Activated CD4-positive, alpha-beta memory T cell treated with anti-CD3 and anti-CD28 coated beads for 36 hours (primary cell): ENCODE results near the gene ST6GALNAC5. TPM values are rescaled to one million over a fixed set of nuclear protein-coding genes. Genes with fewer than 3 reads are reported as not detected.

Experiments used
- CTCF ChIA-PET: fragments of 350-600 bp; sonication (Branson Sonifier 250); formaldehyde crosslinking; loops from one replicate; lab custom pipeline; 2021; ENCODE audit warnings: antibody characterized with exemption, inconsistent platforms; lab: Charles Lee
- POLR2A ChIA-PET: fragments of 350-600 bp; sonication (Branson Sonifier 250); formaldehyde crosslinking; loops from one replicate; lab custom pipeline; 2021; ENCODE audit warnings: antibody characterized with exemption; lab: Charles Lee
- DNase-seq: peaks from one replicate; pipeline ENCODE4 v3.0.0-alpha.2; 2020
- H3K27ac Mint-ChIP-seq: one replicate; pipeline ENCODE4 v1.8.0; 2021; ENCODE audit warnings: mixed read lengths
- H3K27me3 Mint-ChIP-seq: one replicate; pipeline ENCODE4 v1.8.0; 2021; ENCODE audit warnings: mixed read lengths
- H3K36me3 Mint-ChIP-seq: one replicate; pipeline ENCODE4 v1.8.0; 2021; ENCODE audit warnings: mixed read lengths
- H3K4me1 Mint-ChIP-seq: one replicate; pipeline ENCODE4 v1.8.0; 2021; ENCODE audit warnings: low read depth, mixed read lengths
- H3K4me3 Mint-ChIP-seq: one replicate; pipeline ENCODE4 v1.8.0; 2021; ENCODE audit warnings: mild to moderate bottlenecking, mixed read lengths
- H3K9me3 Mint-ChIP-seq: one replicate; pipeline ENCODE4 v1.8.0; 2021; ENCODE audit warnings: mixed read lengths
- intact Hi-C: fragments of 100-400 bp; cut with micrococcal nuclease; formaldehyde crosslinking; loops from one replicate; pipeline ENCODE4 v1.15.1; 2023
- total RNA-seq, 2 experiments: library from RNA; stranded (reverse); gene quantifications; one replicate each; pipeline ENCODE4 v1.2.3, GENCODE V29; 2021

Gene ST6GALNAC5
- total RNA-seq, 2 experiments from 2014 or later = not detected

GRCh38 chr1:77048615-77049005, 181.3 kb downstream of the ST6GALNAC5 start:
- DNase-seq = no peak
- ChIA-PET POLR2A (no interaction called here), CTCF (no interaction called here)
- Mint-ChIP-seq H3K27ac (no peak overlapping the region), H3K4me3 (no peak overlapping the region), H3K4me1 (peaks cover 11% of the 10 kb centered on the region), H3K27me3 (no peaks in the 10 kb centered on the region), H3K9me3 (no peaks in the 10 kb centered on the region), H3K36me3 (no peaks in the 10 kb centered on the region)
- intact Hi-C loops = no loop called here

GRCh38 chr1:77051425-77051824, 184.1 kb downstream of the ST6GALNAC5 start:
- intact Hi-C loops = no loop called here
- H3K27me3 Mint-ChIP-seq = no peaks in the 10 kb centered on the region

GRCh38 chr1:77056525-77056924, 189.2 kb downstream of the ST6GALNAC5 start:
- ChIA-PET POLR2A (no interaction called here), CTCF (no interaction called here)
- DNase-seq = no peak
- intact Hi-C loops = no loop called here
- Mint-ChIP-seq H3K36me3 (no peaks in the 10 kb centered on the region), H3K9me3 (no peaks in the 10 kb centered on the region), H3K27me3 (no peaks in the 10 kb centered on the region), H3K4me3 (no peak overlapping the region), H3K27ac (no peak overlapping the region), H3K4me1 (no peaks in the 10 kb centered on the region)

More at GRCh38 chr1:77051425-77051824, 184.1 kb downstream of the ST6GALNAC5 start:
- POLR2A ChIA-PET = no interaction called here
- Mint-ChIP-seq H3K9me3 (no peaks in the 10 kb centered on the region), H3K4me1 (peaks cover 11% of the 10 kb centered on the region), H3K27ac (no peak overlapping the region), H3K4me3 (no peak overlapping the region), H3K36me3 (no peaks in the 10 kb centered on the region)
- CTCF ChIA-PET = no interaction called here
- no peak for DNase-seq

- no peaks in the 10 kb centered on the region for H3K36me3 Mint-ChIP-seq
- ChIA-PET POLR2A (no interaction called here), CTCF (no interaction called here)
Measured at GRCh38 chr1:77057994-77058585, 190.8 kb downstream of the ST6GALNAC5 start.

GRCh38 chr1:77060000-77060399, 192.7 kb downstream of the ST6GALNAC5 start:
- no peaks in the 10 kb centered on the region for H3K9me3 Mint-ChIP-seq

More at GRCh38 chr1:77057994-77058585, 190.8 kb downstream of the ST6GALNAC5 start:
- no peaks in the 10 kb centered on the region for H3K9me3 Mint-ChIP-seq
- no peak for DNase-seq
- intact Hi-C loops = no loop called here
- H3K27ac Mint-ChIP-seq = no peak overlapping the region
- H3K4me1 Mint-ChIP-seq = no peaks in the 10 kb centered on the region
- H3K27me3 Mint-ChIP-seq = no peaks in the 10 kb centered on the region
- no peak overlapping the region for H3K4me3 Mint-ChIP-seq

GRCh38 chr1:77061162-77061561, 193.9 kb downstream of the ST6GALNAC5 start:
- intact Hi-C loops = no loop called here
- no peaks in the 10 kb centered on the region for H3K36me3 Mint-ChIP-seq
- H3K4me1 Mint-ChIP-seq = no peaks in the 10 kb centered on the region
- no peaks in the 10 kb centered on the region for H3K27me3 Mint-ChIP-seq
- CTCF ChIA-PET = no interaction called here
- H3K27ac Mint-ChIP-seq = no peak overlapping the region
- H3K9me3 Mint-ChIP-seq = no peaks in the 10 kb centered on the region
- H3K4me3 Mint-ChIP-seq = no peak overlapping the region
- no peak for DNase-seq
- POLR2A ChIA-PET = no interaction called here

More at GRCh38 chr1:77060000-77060399, 192.7 kb downstream of the ST6GALNAC5 start:
- DNase-seq = no peak
- Mint-ChIP-seq H3K4me1 (no peaks in the 10 kb centered on the region), H3K27me3 (no peaks in the 10 kb centered on the region), H3K4me3 (no peak overlapping the region), H3K27ac (no peak overlapping the region), H3K36me3 (no peaks in the 10 kb centered on the region)
- intact Hi-C loops = no loop called here
- ChIA-PET POLR2A (no interaction called here), CTCF (no interaction called here)

- Mint-ChIP-seq H3K27me3 (no peaks in the 10 kb centered on the region), H3K4me3 (no peak overlapping the region), H3K4me1 (no peaks in the 10 kb centered on the region), H3K9me3 (no peaks in the 10 kb centered on the region), H3K36me3 (no peaks in the 10 kb centered on the region), H3K27ac (no peak overlapping the region)
- POLR2A ChIA-PET = no interaction called here
- CTCF ChIA-PET = no interaction called here
- intact Hi-C loops = no loop called here
- DNase-seq = no peak
Measured at GRCh38 chr1:77063118-77063517, 195.8 kb downstream of the ST6GALNAC5 start.

- Mint-ChIP-seq H3K27ac (no peak overlapping the region), H3K27me3 (no peaks in the 10 kb centered on the region), H3K36me3 (no peaks in the 10 kb centered on the region), H3K4me1 (no peaks in the 10 kb centered on the region), H3K9me3 (no peaks in the 10 kb centered on the region), H3K4me3 (no peak overlapping the region)
- CTCF ChIA-PET = no interaction called here
- POLR2A ChIA-PET = no interaction called here
- intact Hi-C loops = no loop called here
- DNase-seq = no peak
Measured at GRCh38 chr1:77064246-77064645, 197.0 kb downstream of the ST6GALNAC5 start.

- Mint-ChIP-seq H3K9me3 (no peaks in the 10 kb centered on the region), H3K4me3 (no peak overlapping the region), H3K36me3 (no peaks in the 10 kb centered on the region), H3K27me3 (no peaks in the 10 kb centered on the region), H3K27ac (no peak overlapping the region), H3K4me1 (no peaks in the 10 kb centered on the region)
- intact Hi-C loops = no loop called here
- ChIA-PET CTCF (no interaction called here), POLR2A (no interaction called here)
- no peak for DNase-seq
Measured at GRCh38 chr1:77065693-77066342, 198.5 kb downstream of the ST6GALNAC5 start.

- no peaks in the 10 kb centered on the region for H3K9me3 Mint-ChIP-seq
- no peak overlapping the region for H3K4me3 Mint-ChIP-seq
- no peaks in the 10 kb centered on the region for H3K36me3 Mint-ChIP-seq
- intact Hi-C loops = no loop called here
- no peak for DNase-seq
- POLR2A ChIA-PET = no interaction called here
- H3K27me3 Mint-ChIP-seq = no peaks in the 10 kb centered on the region
- CTCF ChIA-PET = no interaction called here
- no peak overlapping the region for H3K27ac Mint-ChIP-seq
- no peaks in the 10 kb centered on the region for H3K4me1 Mint-ChIP-seq
Measured at GRCh38 chr1:77068013-77068412, 200.7 kb downstream of the ST6GALNAC5 start.

GRCh38 chr1:77076759-77077158, 209.5 kb downstream of the ST6GALNAC5 start:
- ChIA-PET POLR2A (no interaction called here), CTCF (no interaction called here)
- no peak for DNase-seq
- no peak overlapping the region for H3K27ac Mint-ChIP-seq
- intact Hi-C loops = no loop called here
- no peaks in the 10 kb centered on the region for H3K4me1 Mint-ChIP-seq
- no peaks in the 10 kb centered on the region for H3K9me3 Mint-ChIP-seq
- H3K27me3 Mint-ChIP-seq = peaks cover 4% of the 10 kb centered on the region
- H3K4me3 Mint-ChIP-seq = no peak overlapping the region
- H3K36me3 Mint-ChIP-seq = no peaks in the 10 kb centered on the region

- CTCF ChIA-PET = no interaction called here
- DNase-seq = no peak
- intact Hi-C loops = no loop called here
- no peaks in the 10 kb centered on the region for H3K9me3 Mint-ChIP-seq
- H3K27me3 Mint-ChIP-seq = peaks cover under 1% of the 10 kb centered on the region
- POLR2A ChIA-PET = no interaction called here
- no peak overlapping the region for H3K4me3 Mint-ChIP-seq
- no peaks in the 10 kb centered on the region for H3K36me3 Mint-ChIP-seq
- no peaks in the 10 kb centered on the region for H3K4me1 Mint-ChIP-seq
- H3K27ac Mint-ChIP-seq = no peak overlapping the region
Measured at GRCh38 chr1:77081834-77082233, 214.6 kb downstream of the ST6GALNAC5 start.

- no peak for DNase-seq
- no peak overlapping the region for H3K4me3 Mint-ChIP-seq
- H3K27me3 Mint-ChIP-seq = no peaks in the 10 kb centered on the region
- no peaks in the 10 kb centered on the region for H3K9me3 Mint-ChIP-seq
- CTCF ChIA-PET = no interaction called here
- H3K27ac Mint-ChIP-seq = no peak overlapping the region
- intact Hi-C loops = no loop called here
- POLR2A ChIA-PET = no interaction called here
- H3K4me1 Mint-ChIP-seq = no peaks in the 10 kb centered on the region
- H3K36me3 Mint-ChIP-seq = peaks cover 2% of the 10 kb centered on the region
Measured at GRCh38 chr1:77084457-77084856, 217.2 kb downstream of the ST6GALNAC5 start.
